ENCODE data around the gene DTX4. TPM values are rescaled to one million over a fixed set of nuclear protein-coding genes. Genes with fewer than 3 reads are reported as not detected.

The DTX4 gene
- total RNA-seq, 6 donors from 2014 or later, result 33.4 to 58.7 (median 48.5) TPM

- peaks cover 0 to 19% (median 3%) of the 10 kb centered on the region in 4 donors for H3K36me3 ChIP-seq
- H3K27ac ChIP-seq, result peak overlapping the region; percentile 94 to 97 (median 97)
- TF ChIP-seq POLR2A (IDR thresholded peaks at IDR 0.05) (peak in 1 of 4 donors; percentile 43), CTCF (IDR thresholded peaks at IDR 0.05) (peak in 2 of 6 experiments; percentile 12 to 17), EP300 (IDR thresholded peaks at IDR 0.05) (no peak), POLR2AphosphoS5 (IDR thresholded peaks at IDR 0.05) (peak; percentile 80 to 82)
Measured at GRCh38 chr11:59144579-59145345, 27.2 kb upstream of the DTX4 start.

GRCh38 chr11:59145534-59145933 is 26.4 kb upstream of the DTX4 start:
- Histone ChIP-seq H3K27ac (peak overlapping the region in 3 of 4 donors; percentile 94 to 97 (median 97)), H3K4me3 (peak overlapping the region in 2 of 4 donors; percentile 54 to 59), H3K36me3 (peaks cover 0 to 24% (median 4%) of the 10 kb centered on the region in 4 donors), H3K9me3 (no peaks in the 10 kb centered on the region), H3K4me1 (peaks cover 19 to 40% (median 28%) of the 10 kb centered on the region in 4 donors), H3K27me3 (no peaks in the 10 kb centered on the region)
- WGBS, 2 donors, result 39 to 49% methylated on average over 4 of the region's 4 CpGs
- TF ChIP-seq POLR2AphosphoS5 (IDR thresholded peaks at IDR 0.05), result peak in 1 of 2 donors; percentile 76
- TF ChIP-seq POLR2A (IDR thresholded peaks at IDR 0.05), result no peak
- DNase-seq (no peak), ATAC-seq (ENCODE audit: low FRiP score in 2 of 2) (peak in 1 of 2 donors; percentile 16)

More at GRCh38 chr11:59144579-59145345, 27.2 kb upstream of the DTX4 start:
- peak; percentile 85 to 92 for DNase-seq
- 1 to 3% methylated on average over 20 to 38 of the region's 39 CpGs for WGBS, 2 donors
- Histone ChIP-seq H3K27me3 (no peaks in the 10 kb centered on the region), H3K4me1 (peaks cover 19 to 40% (median 28%) of the 10 kb centered on the region in 4 donors), H3K4me3 (peak overlapping the region; percentile 50 to 79 (median 56)), H3K9me3 (no peaks in the 10 kb centered on the region)
- ATAC-seq (ENCODE audit: low FRiP score in 2 of 2), result peak; percentile 78 to 81

- H3K4me3 ChIP-seq, result no peak overlapping the region
- peaks cover 0 to 32% (median 7%) of the 10 kb centered on the region in 4 donors for H3K36me3 ChIP-seq
- DNase-seq, result no peak
- ATAC-seq (ENCODE audit: low FRiP score in 2 of 2), result no peak
- 90 to 95% methylated on average over 1 of the region's 1 CpG for WGBS, 2 donors
- H3K4me1 ChIP-seq, result peaks cover 0 to 2% (median 0%) of the 10 kb centered on the region in 4 donors
- H3K27ac ChIP-seq, result no peak overlapping the region
- no peaks in the 10 kb centered on the region for H3K27me3 ChIP-seq
- TF ChIP-seq CTCF (IDR thresholded peaks at IDR 0.05) (no peak), EP300 (IDR thresholded peaks at IDR 0.05) (no peak), POLR2A (IDR thresholded peaks at IDR 0.05) (no peak), POLR2AphosphoS5 (IDR thresholded peaks at IDR 0.05) (no peak)
- H3K9me3 ChIP-seq, result no peaks in the 10 kb centered on the region
Measured at GRCh38 chr11:59151761-59152160, 20.2 kb upstream of the DTX4 start.

GRCh38 chr11:59152312-59152951 is 19.5 kb upstream of the DTX4 start:
- Histone ChIP-seq H3K27ac (no peak overlapping the region), H3K36me3 (peaks cover 0 to 28% (median 7%) of the 10 kb centered on the region in 4 donors), H3K4me3 (no peak overlapping the region), H3K9me3 (no peaks in the 10 kb centered on the region), H3K4me1 (no peaks in the 10 kb centered on the region), H3K27me3 (no peaks in the 10 kb centered on the region)
- 88 to 89% methylated on average over 8 of the region's 8 CpGs for WGBS, 2 donors
- TF ChIP-seq EP300 (IDR thresholded peaks at IDR 0.05) (no peak), CTCF (IDR thresholded peaks at IDR 0.05) (no peak)
- ATAC-seq (ENCODE audit: low FRiP score in 2 of 2) (no peak), DNase-seq (no peak)

- H3K36me3 ChIP-seq, result peaks cover 0 to 14% (median 4%) of the 10 kb centered on the region in 4 donors
- no peak overlapping the region for H3K27ac ChIP-seq
- no peak for ATAC-seq (ENCODE audit: low FRiP score in 2 of 2)
- H3K9me3 ChIP-seq, result no peaks in the 10 kb centered on the region
- DNase-seq, result no peak
- H3K27me3 ChIP-seq, result no peaks in the 10 kb centered on the region
- WGBS, 2 donors, result 63 to 65% methylated on average over 5 of the region's 5 CpGs
- no peak overlapping the region for H3K4me3 ChIP-seq
- peaks cover 0 to 9% (median 6%) of the 10 kb centered on the region in 4 donors for H3K4me1 ChIP-seq
- TF ChIP-seq POLR2AphosphoS5 (IDR thresholded peaks at IDR 0.05) (no peak), POLR2A (IDR thresholded peaks at IDR 0.05) (no peak), EP300 (IDR thresholded peaks at IDR 0.05) (no peak), CTCF (IDR thresholded peaks at IDR 0.05) (no peak)
Measured at GRCh38 chr11:59154610-59155009, 17.3 kb upstream of the DTX4 start.

Measured in upper lobe of left lung (tissue), 6 donors.